ENCODE results near the gene ATRNL1.

DNA sequence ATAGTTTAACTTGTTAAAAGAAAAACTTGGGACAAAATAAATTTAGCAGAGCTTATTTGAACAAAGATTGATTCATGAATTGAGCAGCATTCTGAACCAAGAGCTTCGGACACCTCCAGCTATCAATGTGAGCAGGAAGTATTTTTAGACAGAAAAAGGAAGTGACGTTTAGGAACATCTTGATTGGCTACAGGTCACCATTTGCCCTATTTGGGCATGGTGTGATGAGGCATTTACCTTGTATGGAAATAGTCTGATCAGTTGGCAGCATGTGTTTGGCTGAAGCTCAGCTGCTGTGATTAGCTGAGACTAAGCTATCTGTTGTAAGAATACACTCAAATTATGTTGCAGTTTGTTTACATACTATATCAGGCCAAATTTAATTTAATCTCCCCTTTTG lies 185.1 kb downstream of the ATRNL1 start:
- TF ChIP-seq CTCF (conservative IDR thresholded peaks at IDR 0.05; ENCODE audit: low read length) (no peak), EZH2phosphoT487 (IDR thresholded peaks at IDR 0.05; ENCODE audit: borderline replicate concordance, low read depth, low read length) (no peak)
